ENCODE measurements around the gene BCL2L1. TPM values are rescaled to one million over a fixed set of nuclear protein-coding genes. Genes with fewer than 3 reads are reported as not detected.
"Not testable (repeated sequence)": the region's sequence is repeated elsewhere in the genome, so short reads cannot be mapped to it uniquely, and the experiment has no call there.

Gene BCL2L1
- total RNA-seq, 6 donors from 2014 or later, result 131 to 245 (median 182) TPM

- H3K9me3 ChIP-seq, result no peaks in the 10 kb centered on the region
- H3K27me3 ChIP-seq, result no peaks in the 10 kb centered on the region
- H3K27ac ChIP-seq, result no peak overlapping the region
- no peaks in the 10 kb centered on the region for H3K36me3 ChIP-seq
- no peak overlapping the region for H3K4me3 ChIP-seq
- TF ChIP-seq EP300 (IDR thresholded peaks at IDR 0.05), result no peak
- no peak for TF ChIP-seq POLR2A (IDR thresholded peaks at IDR 0.05)
- TF ChIP-seq CTCF (IDR thresholded peaks at IDR 0.05), result no peak
- no peak for TF ChIP-seq POLR2AphosphoS5 (IDR thresholded peaks at IDR 0.05)
- no peak for ATAC-seq (ENCODE audit: low FRiP score in 2 of 2)
- no peaks in the 10 kb centered on the region for H3K4me1 ChIP-seq
- no peak for DNase-seq
- WGBS, 2 donors, result 76 to 85% methylated on average over 4 of the region's 4 CpGs
These were observed 35.9 kb upstream of the BCL2L1 start for GRCh38 chr20:31758521-31758920.

DNA sequence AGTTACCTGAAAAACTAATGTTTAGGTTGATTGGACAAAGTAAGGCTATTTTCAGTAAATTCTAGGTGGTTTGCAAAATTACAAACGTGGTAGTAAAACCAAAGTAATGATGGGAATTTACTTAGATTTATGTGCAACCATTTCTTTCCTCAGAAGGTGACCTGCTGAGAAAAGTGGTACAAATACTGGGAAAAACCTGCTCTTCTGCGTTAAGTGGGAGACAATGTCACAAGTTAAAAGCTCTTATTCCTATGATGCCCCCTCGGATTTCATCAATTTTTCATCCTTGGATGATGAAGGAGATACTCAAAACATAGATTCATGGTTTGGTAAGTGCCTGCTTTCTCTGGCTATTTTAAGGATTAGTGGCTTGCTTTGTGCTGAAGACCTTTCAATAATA, 34.6 kb upstream of the BCL2L1 start:
- DNase-seq (no peak), ATAC-seq (ENCODE audit: low FRiP score in 2 of 2) (no peak)
- Histone ChIP-seq H3K9me3 (no peaks in the 10 kb centered on the region), H3K27me3 (no peaks in the 10 kb centered on the region), H3K27ac (no peak overlapping the region), H3K36me3 (no peaks in the 10 kb centered on the region), H3K4me1 (no peaks in the 10 kb centered on the region), H3K4me3 (no peak overlapping the region)
- no peak for TF ChIP-seq POLR2AphosphoS5 (IDR thresholded peaks at IDR 0.05)
- TF ChIP-seq EP300 (IDR thresholded peaks at IDR 0.05), result no peak
- TF ChIP-seq POLR2A (IDR thresholded peaks at IDR 0.05), result no peak
- TF ChIP-seq CTCF (IDR thresholded peaks at IDR 0.05), result no peak
- WGBS, 2 donors, result 93 to 94% methylated on average over 3 of the region's 3 CpGs

DNA sequence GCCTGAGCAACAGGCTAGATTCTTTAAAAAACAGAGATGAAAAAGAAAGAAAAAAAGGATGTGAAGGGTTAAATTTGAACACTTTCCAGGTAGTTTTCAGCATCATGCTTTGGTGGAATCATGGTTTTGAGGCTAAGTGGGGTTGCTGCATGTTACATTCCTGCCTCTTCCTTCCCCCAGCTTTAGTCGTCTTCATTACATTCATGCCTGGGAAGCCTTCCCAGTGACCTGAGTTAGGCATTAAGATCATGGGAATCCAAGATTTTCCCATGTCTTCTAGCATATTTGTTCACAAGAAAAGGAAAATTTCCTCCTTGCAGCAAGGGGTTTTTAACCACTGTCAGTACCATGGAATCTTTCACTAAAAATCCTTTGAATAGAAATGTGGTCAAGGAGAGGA, 28.5 kb upstream of the BCL2L1 start:
- 67 to 78% methylated on average over 1 of the region's 1 CpG for WGBS, 2 donors
- no peak for TF ChIP-seq POLR2A (IDR thresholded peaks at IDR 0.05)
- TF ChIP-seq EP300 (IDR thresholded peaks at IDR 0.05), result no peak
- no peak for TF ChIP-seq CTCF (IDR thresholded peaks at IDR 0.05)
- no peak for TF ChIP-seq POLR2AphosphoS5 (IDR thresholded peaks at IDR 0.05)
- H3K27ac ChIP-seq, result no peak overlapping the region
- ATAC-seq (ENCODE audit: low FRiP score in 2 of 2) (no peak), DNase-seq (no peak)
- no peak overlapping the region for H3K4me3 ChIP-seq
- no peaks in the 10 kb centered on the region for H3K36me3 ChIP-seq
- H3K27me3 ChIP-seq, result no peaks in the 10 kb centered on the region
- no peaks in the 10 kb centered on the region for H3K4me1 ChIP-seq
- H3K9me3 ChIP-seq, result no peaks in the 10 kb centered on the region

DNA sequence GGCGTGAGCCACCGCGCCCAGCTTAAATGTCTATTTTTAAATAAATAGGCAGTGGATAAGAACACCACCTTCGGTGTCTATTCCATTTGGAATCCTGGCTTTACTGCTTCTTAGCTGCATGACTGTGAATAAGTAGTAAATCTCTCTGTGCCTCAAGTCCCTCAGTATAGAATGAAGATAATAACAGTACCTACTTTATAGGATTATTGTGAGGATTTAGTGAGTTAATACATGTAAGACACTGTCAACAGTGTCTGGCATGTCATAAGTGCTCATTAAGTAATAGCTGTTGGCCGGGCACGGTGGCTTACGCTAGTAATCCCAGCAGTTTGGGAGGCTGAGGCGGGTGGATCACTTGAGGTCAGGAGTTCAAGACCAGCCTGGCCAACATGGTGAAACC, 26.6 kb upstream of the BCL2L1 start:
- TF ChIP-seq POLR2A (IDR thresholded peaks at IDR 0.05) (no peak), EP300 (IDR thresholded peaks at IDR 0.05) (no peak), POLR2AphosphoS5 (IDR thresholded peaks at IDR 0.05) (no peak), CTCF (IDR thresholded peaks at IDR 0.05) (no peak)
- no peak overlapping the region for H3K27ac ChIP-seq
- H3K27me3 ChIP-seq, result no peaks in the 10 kb centered on the region
- no peaks in the 10 kb centered on the region for H3K36me3 ChIP-seq
- 87 to 90% methylated on average over 8 of the region's 8 CpGs for WGBS, 2 donors
- DNase-seq (no peak), ATAC-seq (ENCODE audit: low FRiP score in 2 of 2) (no peak)
- H3K4me3 ChIP-seq, result no peak overlapping the region
- no peaks in the 10 kb centered on the region for H3K4me1 ChIP-seq
- no peaks in the 10 kb centered on the region for H3K9me3 ChIP-seq

- no peak for DNase-seq
- 70 to 86% methylated on average over 5 of the region's 5 CpGs for WGBS, 2 donors
- TF ChIP-seq POLR2AphosphoS5 (IDR thresholded peaks at IDR 0.05) (no peak), POLR2A (IDR thresholded peaks at IDR 0.05) (no peak), EP300 (IDR thresholded peaks at IDR 0.05) (no peak), CTCF (IDR thresholded peaks at IDR 0.05) (no peak)
- no peak for ATAC-seq (ENCODE audit: low FRiP score in 2 of 2)
- Histone ChIP-seq H3K9me3 (no peaks in the 10 kb centered on the region), H3K4me1 (no peaks in the 10 kb centered on the region), H3K27me3 (no peaks in the 10 kb centered on the region), H3K4me3 (no peak overlapping the region), H3K36me3 (no peaks in the 10 kb centered on the region), H3K27ac (no peak overlapping the region)
These were observed 25.0 kb upstream of the BCL2L1 start for GRCh38 chr20:31747640-31748039.

DNA sequence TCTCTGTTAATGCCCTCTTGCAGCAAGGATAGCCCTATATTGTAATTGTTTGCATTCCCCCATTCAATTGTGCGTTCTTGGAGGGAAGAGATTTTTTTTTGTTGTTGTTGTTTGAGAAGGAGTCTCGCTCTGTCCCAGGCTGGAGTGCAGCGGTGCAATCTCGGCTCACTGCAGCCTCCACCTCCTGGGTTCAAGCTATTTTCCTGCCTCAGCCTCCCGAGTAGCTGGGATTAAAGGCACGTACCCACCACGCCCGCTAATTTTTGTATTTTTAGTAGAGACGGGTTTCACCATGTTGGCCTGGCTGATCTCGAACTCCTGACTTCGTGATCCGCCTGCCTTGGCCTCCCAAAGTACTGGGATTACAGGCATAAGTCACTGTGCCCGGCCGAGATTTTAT, 24.4 kb upstream of the BCL2L1 start:
- not testable (repeated sequence) for H3K27me3 ChIP-seq; DNase-seq; H3K9me3 ChIP-seq; ATAC-seq (ENCODE audit: low FRiP score in 2 of 2); H3K36me3 ChIP-seq; H3K4me3 ChIP-seq; H3K4me1 ChIP-seq; H3K27ac ChIP-seq
- WGBS, 2 donors, result 93 to 95% methylated on average over 14 of the region's 14 CpGs

All from upper lobe of left lung (tissue), 6 donors.